HG03280 (cell line): ENCODE measurements around the gene SENP6.

ENCODE experiments used
- ATAC-seq: cut with Tn5 transposase; IDR thresholded peaks from one replicate; pipeline ENCODE4 v1.9.1; 2021; ENCODE audit warnings: mild to moderate bottlenecking, moderate library complexity; ENCODE audit not compliant: unreplicated experiment

Gene SENP6

GRCh38 chr6:75747152-75747992 is 145.7 kb downstream of the SENP6 start:
- no peak for ATAC-seq

DNA sequence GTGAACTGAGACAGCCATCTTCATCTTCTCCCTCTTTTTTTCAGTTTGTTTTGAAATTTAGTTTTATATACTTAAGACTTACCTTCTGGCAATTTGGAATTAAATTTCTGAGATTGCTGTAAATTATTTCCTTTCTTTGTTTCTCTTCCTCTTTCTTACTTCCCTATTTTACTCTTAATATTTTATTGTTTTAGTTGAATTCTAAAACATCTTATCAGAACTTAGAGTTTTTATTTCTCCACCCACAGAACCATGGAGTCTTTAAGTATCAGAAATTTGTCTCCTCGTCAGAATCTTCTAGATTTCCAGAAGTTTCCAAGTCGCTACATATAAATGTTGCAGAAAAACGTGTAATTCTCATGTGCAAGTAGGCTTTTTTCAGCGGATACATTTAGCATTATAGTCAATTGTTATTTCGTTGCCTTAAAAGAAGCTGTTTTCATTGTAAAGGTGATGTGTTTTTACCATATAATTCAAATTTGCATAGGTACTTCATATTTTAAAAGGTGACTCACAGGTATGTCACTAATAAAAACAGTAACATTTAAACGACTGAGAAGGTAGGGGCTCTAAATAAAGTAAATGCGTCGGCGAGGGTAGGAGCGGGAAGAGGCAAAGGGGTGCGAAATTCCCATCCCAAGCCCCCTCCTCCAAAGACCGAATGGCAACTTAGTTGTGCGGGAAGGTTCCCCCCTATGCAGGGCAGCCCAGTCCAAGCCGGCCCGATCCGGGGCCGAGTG is 146.5 kb downstream of the SENP6 start:
- ATAC-seq, result peak; percentile 0

- ATAC-seq, result peak; percentile 87
Measured at GRCh38 chr6:75748743-75749538, 147.3 kb downstream of the SENP6 start, which contains the start of gene MYO6. Gene MYO6, plus strand, starts transcription at chr6:75749239. Its CDS starts 68,309 bp downstream, at chr6:75817548.

GRCh38 chr6:75751443-75751842 is 149.8 kb downstream of the SENP6 start:
- no peak for ATAC-seq

DNA sequence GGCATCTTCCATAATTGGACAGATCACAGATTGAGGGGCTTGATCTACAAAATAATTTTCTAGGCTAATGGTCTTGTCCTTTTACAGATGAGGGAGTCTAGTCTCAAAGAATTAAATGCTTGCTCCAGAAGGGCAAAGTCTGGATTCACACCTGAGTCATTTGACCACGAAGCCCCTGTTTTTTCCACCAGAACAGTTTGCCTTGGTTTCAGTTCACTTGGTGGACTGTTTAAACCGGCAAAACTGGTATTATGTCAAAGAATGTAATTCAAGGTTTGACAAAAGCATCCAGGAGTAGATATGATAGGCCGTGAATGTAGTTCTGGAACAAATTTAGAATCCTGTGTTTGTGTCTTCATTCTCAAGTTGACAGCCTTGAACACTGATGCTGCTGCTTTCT is 150.7 kb downstream of the SENP6 start:
- no peak for ATAC-seq

DNA sequence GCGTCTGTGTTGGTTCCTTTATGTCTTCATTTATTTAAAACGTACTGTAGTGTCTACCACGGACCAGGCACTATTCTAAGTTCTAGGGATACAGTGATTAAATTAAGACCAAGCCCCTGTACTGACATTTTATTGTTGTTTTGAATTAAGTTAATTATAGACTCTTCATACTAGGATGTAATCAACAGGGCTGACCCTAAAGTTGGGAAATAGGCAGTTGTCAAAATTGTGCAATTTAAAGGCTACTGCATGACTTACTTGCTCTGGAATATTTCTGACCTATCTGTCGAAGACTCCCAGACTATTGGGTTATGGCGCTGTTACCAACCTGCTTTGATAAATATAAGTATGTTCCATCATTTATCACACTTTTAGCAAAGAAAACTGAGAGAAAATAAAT is 154.0 kb downstream of the SENP6 start:
- no peak for ATAC-seq

- no peak for ATAC-seq
Measured at GRCh38 chr6:75757295-75757694, 155.6 kb downstream of the SENP6 start.

DNA sequence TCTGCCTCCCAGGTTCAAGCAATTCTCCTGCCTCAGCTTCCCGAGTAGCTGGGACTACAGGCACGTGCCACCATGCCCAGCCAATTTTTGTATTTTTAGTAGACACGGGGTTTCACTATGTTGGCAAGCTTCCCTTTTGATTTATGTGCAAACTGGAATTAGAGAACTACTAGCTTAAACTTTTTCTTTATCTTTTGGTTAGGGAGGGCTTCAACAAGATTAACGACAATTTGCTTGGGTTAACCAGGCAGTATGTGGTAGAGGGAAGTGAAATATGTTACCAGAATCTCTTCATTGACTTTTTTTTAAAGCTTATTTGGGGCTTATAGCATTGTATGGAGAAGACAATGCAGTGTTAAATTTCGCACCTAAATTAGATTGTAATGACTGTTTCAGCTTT is 156.4 kb downstream of the SENP6 start:
- no peak for ATAC-seq

DNA sequence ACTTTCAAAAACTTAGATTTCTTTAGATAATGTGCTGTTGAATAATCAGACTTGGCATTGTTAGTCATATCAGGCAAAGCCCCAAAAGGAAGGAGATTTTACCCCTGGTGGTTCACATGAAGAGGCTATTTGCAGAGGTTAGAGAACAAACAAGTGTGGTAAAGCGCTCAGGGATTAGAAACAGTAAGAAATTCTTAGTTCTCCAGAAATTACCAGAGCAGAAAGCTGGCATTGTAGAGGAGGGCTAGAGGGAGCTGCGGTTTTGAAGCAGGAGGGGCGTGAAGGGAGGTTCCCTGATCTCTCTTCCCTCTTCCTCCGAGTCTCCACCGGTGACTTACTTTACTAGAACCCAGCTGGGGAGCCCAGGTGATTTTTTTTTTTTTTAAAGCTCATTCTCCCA is 157.5 kb downstream of the SENP6 start:
- ATAC-seq, result no peak

- ATAC-seq, result no peak
Measured at GRCh38 chr6:75760320-75760719, 158.6 kb downstream of the SENP6 start.

DNA sequence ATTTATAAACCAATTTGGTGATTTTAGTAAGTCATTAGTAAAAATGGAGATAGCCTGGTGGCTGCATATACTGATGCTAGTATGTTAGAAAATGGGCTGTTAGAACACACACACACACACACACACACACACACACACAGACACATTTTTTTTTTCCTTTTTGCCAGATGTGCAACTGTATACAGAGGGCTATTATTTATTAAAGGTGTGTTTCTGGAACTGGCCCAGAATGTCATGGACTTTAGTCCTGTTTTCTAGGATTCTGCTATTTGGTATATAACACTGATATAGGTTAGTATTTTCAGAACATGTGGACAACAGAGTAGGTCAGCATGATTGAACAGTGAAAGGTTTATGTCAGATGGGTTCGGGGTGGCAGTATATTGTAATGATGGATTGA is 159.8 kb downstream of the SENP6 start:
- no peak for ATAC-seq

GRCh38 chr6:75762063-75762462 is 160.4 kb downstream of the SENP6 start:
- no peak for ATAC-seq

DNA sequence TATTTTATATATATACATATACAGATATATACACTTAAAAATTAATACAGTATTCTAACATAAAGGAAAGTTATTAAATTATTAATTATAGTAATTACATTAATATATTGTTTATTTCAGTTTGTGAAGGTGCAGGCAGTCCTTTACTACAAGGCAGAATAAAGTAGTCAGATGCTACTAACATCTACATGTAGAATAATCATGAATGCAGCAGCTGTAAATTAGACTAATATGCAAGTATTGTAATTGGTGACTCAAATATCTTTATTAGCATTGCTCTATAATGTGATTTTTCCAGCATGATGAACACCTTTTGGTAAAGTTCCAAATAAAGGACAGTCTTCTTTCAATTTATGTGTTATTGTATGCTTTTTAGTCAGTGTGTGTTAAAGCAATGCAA is 164.7 kb downstream of the SENP6 start:
- ATAC-seq, result no peak
